HG03457 (cell line): ENCODE measurements around the gene FNDC3B.
A peak's percentile ranks its signal among the peaks of the same experiment; 100 is the strongest.

Experiments
- ATAC-seq: cut with Tn5 transposase; IDR thresholded peaks from one replicate; pipeline ENCODE4 v1.9.1; 2021; ENCODE audit warnings: moderate number of reproducible peaks; ENCODE audit not compliant: unreplicated experiment

The FNDC3B gene

GRCh38 chr3:172071780-172072330, 32.5 kb downstream of the FNDC3B start:
- no peak for ATAC-seq

- no peak for ATAC-seq
These were observed 33.2 kb downstream of the FNDC3B start for GRCh38 chr3:172072543-172072942.

- ATAC-seq = no peak
These were observed 34.0 kb downstream of the FNDC3B start for GRCh38 chr3:172073262-172073915.

GRCh38 chr3:172074032-172074431, 34.7 kb downstream of the FNDC3B start:
- no peak for ATAC-seq

GRCh38 chr3:172074586-172074985, 35.2 kb downstream of the FNDC3B start:
- ATAC-seq = no peak

GRCh38 chr3:172076212-172076611, 36.8 kb downstream of the FNDC3B start:
- ATAC-seq = no peak

GRCh38 chr3:172077197-172077757, 37.9 kb downstream of the FNDC3B start:
- no peak for ATAC-seq

DNA sequence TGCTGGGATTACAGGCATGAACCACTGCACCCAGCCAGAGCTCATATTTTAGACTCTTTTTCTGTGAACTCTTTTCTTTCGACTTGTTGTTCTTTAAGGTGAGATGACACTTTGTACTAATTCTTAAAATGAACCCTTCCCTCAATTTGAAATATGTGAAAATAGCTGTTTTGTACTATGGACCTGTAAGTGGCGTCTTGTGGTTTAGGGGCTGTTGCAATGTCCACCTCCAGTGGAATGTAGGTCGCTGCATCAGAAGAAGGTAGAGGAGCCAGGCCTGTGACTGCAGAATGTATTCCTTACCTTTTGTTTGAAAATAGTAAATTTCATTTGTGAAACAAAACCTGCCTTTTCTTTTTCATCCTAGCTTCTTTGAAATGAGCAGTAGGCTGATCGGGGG, 38.9 kb downstream of the FNDC3B start:
- no peak for ATAC-seq

DNA sequence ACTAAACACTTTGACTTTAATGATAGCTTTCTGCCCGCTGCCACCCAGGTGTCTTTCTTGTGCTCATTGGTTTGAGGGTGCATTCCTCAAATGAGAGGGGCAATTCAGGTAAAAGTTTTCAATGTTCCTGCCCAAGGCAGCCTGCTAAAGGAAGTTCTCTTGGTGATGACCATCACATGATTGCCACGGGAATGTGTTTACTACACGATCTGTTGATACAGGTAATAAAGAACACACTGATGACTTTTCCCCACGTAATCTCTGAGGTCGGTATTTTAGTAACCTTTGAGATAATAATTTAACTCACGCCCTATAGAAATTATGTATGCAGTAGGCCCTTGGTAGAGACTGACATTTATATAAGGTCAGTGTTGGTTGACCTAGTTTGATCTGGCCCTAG, 39.3 kb downstream of the FNDC3B start:
- ATAC-seq = no peak

DNA sequence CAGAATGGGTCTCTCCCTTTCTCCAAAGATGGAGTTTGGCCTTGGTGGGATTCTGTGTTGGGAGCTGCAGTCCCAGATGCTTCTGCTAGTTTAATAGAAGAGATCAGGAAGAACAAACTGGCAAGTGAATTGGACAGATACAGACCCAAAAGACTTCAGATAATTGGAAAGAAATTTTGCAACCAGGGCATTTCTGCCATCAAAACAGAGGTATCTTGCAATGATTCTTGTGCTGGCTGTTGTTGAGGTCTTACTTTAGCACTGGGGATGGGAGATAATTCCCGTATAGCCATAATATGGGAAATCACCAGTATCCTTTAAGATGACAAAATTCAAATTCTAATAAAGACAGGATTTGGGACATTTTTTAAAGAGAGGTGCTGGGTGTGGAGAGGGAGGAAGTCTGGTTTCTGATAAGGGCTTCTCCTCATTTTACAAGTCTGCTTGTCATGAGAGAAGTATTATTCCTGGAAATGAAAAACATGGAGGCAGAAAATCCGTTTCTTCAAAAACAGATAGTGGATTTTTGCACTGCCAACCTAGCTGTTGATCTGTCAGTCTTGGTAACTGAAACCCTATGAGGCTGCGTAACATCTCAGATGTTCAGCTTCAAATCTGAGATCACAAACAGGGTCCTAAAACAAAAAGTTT, 40.1 kb downstream of the FNDC3B start:
- no peak for ATAC-seq

GRCh38 chr3:172080503-172080902, 41.1 kb downstream of the FNDC3B start:
- ATAC-seq = no peak

DNA sequence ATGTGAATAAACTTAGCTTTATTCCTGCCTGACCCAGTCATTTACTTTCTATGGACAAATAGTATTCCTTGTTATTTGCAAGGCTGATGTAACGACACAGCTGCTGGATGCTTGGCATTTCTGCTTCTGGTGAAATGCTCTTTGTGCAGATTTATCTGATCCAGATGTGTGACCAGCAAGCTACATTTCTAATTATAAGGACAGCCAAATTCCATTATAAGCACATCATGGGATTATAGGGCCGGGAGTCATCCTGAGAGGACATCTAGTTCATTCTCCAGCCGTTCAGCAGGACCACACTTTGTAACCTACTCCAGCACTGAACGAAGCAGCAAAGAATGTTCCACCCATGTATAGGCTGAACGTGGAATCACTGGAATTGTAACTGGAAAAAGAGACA, 42.9 kb downstream of the FNDC3B start:
- ATAC-seq = no peak

DNA sequence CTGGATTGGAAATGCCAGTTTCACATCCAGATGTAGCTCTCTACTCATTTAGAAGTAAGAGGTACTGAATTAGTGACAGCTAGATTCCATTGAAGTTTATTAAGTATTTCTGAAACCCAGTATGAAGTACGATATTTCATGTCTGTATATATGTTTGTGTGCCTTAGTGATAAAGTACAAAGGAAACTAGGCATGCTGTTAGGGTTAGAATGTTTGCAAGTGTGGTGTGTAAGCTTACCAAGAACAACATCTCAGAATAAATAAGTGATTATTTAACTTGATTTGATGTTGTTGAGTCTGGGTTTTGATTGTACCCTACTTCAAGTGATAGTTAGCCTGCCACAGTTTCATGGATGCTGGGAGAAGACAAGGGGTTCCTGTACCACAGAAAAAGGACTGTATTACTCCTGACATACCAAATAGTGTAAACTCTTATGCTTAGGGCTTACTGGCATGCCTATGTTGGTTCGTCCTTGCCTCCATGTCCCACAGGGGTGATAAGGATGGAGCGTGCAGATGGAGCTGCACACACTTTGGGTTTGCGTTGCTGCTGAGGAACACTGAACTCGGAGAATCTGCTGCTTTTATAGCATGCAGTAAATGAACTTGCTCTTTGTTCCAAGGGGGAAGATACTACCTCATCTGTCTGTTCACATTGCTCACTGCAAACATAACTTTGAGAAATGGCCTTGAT, 43.6 kb downstream of the FNDC3B start:
- no peak for ATAC-seq

GRCh38 chr3:172083995-172084409, 44.6 kb downstream of the FNDC3B start:
- ATAC-seq = no peak

DNA sequence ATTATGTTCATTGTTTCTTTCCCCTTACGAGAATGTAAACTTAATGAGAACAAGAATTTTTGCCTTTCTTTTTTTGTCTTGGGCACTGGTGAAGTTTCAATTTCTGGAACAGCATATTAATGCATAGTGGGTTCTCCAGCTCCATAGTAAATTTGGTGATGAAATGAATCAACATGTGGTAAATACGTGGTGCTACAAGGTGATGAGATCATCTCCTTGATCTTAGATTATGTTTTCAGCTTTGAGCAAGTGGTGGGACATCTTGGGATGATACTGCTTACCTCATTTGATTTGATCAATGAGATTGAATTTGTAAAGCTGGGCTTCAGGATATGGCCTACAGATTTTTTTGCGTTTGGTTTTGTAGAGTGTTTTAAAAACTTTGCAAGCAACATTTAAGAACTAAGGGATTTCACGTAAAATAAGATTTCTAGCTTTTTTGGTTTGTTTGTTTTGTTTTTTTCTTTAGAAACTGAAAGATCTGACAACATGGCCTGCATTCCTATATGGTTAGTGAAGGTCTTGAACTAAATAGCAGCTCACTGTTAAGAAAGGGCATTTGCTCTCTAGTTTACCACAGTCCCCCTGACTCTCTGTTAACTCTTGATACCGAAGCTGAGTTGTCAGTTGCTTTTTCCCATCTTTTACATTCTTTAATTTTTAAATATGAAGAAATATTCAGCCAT, 45.6 kb downstream of the FNDC3B start:
- no peak for ATAC-seq

DNA sequence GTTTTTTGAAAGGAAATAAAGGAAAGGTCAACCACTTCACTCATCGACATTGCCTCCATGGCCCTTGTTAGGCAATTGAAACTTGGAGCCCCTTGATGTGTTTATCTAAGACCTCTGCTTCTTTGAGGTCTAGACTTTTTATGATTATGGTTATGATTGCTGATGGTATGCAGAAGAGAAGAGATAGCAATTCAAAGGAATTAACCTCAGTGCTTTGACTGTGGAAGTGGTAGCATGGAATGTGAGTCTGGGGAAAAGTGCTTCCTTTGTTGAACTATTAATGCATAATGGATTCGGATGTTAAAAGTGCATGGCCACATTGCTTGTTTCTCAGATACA, 46.1 kb downstream of the FNDC3B start:
- ATAC-seq = no peak

DNA sequence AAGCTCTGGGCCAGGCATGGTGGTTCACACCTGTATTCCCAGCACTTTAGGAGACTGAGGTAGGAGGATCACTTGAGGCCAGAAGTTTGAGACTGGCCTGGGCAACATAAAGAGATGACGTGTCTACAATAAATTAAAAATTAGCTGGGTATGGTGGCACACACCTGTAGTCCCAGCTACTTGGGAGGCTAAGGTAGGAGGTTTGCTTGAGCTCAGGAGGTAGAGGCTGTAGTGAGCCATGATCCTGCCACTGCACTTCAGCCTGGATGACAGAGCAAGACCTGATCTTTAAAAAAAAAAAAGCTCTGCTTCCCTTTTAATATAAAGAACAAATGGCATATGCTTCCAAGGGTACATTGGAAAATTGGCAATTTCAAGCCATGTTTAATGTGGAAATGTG, 46.7 kb downstream of the FNDC3B start:
- no peak for ATAC-seq

DNA sequence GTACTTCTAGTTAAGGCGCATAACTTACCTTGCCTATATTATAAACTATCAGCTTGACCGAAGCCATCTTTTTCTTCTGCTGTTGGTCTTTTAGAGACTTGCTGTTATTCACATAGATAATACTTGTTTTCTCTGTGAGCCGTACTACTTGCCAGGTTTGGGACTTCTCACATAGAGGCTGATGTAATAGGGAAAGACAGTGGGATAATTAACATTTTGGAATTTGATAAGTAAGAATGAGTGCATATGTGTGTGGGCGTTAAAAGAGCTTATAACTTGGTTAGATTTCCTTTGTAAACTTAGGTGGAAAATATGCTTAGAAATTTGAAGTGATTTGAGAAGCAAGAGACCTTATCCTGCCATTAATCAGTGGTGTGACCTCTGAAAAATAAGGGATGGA, 47.8 kb downstream of the FNDC3B start:
- ATAC-seq = no peak

DNA sequence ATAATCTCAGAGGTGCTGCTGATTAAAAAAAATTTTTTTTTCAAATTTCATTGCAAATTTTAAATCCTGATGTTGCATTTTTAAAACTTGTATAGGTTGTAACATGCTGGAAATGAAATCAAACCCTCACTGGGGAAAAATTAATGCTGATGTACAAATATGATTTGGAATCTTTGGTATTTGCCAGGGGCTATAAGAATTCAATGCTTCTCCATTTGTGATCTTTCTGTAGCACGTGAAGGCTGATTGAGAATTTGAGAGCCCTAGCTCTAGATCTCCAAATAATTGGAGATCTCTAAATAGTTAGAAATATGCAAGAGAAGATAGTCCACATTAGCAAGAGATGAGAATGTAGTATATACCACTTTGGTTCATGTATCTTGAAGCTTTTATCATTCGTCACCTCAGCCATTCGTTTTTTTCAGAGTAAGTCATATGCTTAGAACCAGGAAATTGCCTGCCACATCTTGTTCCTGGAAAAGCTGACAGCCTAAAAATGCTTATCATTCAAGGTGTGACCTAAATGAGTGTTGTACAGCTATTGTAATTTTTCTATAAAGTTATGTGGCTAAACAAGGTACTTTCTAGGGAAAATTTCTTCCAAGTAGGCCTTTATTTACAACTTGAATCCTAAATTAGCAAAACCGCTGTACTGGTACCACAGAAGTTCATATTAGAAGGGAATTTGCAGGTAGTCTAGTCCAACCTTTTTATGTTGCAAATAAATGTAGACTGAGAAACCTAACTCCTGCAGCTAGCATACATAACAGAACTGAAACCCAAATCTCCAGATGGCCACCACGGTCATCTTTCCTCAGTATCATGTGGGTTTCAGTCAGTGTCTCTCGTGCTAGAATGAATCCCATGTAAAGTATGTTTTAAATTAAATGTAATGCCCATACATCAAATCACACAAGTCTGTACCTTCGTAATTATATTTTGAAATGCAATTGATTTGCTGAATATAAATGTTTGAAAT, 48.5 kb downstream of the FNDC3B start:
- ATAC-seq = peak; percentile 66

DNA sequence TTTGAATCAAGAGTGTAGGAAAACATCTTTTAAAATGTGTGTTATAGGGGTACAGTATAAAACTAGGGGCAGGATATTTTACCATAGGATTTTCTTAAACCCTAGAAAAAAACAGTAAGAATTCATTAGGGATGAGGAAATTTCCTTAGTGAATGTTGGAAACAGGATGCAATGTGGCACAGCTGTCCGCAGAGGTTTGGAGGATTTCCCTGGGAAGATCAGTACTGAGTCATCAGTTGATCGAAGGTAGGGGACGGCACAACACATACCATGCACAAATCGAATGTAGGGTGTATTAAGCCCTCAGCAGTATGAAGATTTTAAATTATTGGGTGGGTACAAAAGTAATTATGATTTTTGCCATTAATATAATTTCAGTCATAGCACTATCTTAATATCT, 49.9 kb downstream of the FNDC3B start:
- ATAC-seq = no peak
